Kidney tubule cell (primary cell): ENCODE data around the gene ACADVL.

Experiments
- DNase-seq: peaks from one replicate; pipeline ENCODE4 v3.0.0-alpha.2; 2018; ENCODE audit warnings: low spot score

The ACADVL gene

GRCh38 chr17:7252176-7253043 is 32.7 kb downstream of the ACADVL start, which contains the start of gene ELP5:
TSS of gene ELP5 (plus strand) at chr17:7252215. CDS start at chr17:7252551, 336 bp downstream.
- peak; percentile 94 for DNase-seq

DNA sequence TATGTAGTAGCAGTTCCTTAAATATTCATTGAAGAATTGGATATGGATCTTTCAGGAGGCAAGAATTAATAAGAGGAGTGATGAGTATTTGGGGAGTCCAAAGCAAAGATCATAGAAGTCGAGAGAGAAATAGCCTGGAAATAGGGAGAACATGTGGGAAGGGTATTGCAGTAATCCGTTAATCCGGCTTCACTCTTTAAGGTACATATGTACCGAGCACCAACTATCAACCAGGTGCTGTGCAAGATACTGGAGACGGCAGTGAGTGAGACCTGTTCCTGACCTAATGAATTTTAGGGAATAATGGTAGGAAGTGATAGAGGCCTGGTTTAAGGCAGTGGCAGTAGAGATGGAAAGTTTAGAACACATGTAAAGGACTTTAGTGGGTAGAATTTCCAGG is 33.3 kb downstream of the ACADVL start:
- no peak for DNase-seq

DNA sequence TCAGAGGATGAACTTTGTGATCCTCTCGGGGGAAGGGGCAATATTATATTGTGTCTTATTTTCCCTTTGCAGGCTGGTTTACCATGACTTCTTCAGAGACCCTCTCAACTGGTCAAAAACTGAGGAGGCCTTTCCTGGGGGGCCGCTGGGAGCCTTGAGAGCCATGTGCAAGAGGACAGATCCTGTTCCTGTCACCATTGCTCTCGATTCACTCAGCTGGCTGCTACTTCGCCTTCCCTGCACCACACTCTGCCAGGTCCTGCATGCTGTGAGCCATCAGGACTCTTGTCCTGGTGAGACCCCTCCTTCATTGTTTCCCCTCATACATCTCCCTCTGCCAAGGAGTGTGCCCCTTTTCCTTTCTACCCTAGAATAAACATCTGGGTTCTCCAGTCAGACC is 34.8 kb downstream of the ACADVL start:
- no peak for DNase-seq

DNA sequence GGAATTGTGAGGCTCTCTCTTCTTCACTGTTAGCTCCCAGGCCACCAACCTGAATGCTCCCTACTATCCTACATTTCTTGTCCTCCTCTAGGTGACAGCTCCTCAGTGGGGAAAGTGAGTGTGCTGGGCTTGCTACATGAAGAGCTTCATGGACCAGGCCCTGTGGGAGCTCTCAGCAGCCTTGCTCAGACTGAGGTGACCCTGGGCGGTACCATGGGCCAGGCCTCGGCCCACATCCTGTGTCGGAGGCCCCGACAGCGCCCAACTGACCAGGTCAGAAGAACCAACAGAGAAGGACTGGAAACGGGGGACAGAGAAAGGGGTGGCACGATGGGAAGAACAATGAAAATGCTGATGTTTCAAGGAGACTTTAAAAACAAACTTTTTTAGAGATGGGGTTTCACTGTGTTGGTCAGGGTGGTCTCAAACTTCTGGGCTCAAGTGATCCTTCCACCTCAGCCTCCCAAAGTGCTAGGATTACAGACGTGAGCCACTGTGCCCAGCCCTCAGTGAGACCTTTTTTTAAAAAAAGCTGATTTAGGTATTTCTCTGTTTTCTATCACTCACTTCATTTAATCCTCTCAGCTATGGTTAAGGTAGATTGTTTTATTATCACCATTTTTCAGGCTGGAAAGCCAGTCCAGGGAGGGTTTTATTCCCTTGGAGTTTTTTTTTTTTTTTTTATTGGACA is 37.2 kb downstream of the ACADVL start:
- DNase-seq = no peak

DNA sequence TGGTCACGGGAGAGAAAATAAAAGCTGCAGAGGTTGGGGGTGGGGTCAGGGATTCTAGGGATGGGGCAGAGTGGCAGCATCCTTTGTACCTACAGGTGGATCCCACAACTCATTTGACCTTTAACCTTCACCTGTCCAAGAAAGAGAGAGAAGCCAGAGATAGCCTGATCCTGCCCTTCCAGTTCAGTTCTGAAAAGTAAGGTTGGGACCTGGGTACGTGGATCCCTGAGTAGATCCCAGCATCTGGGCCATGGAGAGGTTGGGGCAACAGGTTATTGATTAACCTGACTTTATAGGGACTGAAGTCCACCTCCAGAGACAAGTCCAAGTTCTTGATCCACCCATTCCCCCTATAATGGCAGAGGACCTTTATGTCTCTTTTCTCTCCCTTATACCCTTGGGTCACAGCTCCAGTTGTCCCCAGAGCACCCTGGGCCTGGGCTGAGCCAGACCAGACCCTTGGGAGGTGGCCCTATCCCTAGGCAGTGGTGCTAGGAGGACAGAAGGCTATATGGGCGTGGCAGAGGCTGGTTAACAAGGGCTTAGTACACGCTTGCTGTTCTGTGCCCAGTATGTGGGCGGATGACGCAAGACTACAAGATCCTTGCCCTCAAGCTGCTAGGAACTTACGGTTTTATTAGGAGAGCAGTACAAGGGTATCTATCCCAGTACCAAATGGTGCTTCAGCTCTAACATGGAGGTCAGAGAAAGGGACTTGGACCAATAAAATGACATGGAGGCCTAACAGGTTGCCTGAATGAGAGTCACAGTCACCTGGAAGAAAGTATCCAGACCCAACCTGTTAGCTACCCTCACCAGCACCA is 39.2 kb downstream of the ACADVL start:
- DNase-seq = no peak

- no peak for DNase-seq
Measured at GRCh38 chr17:7259555-7259889, 39.8 kb downstream of the ACADVL start.

DNA sequence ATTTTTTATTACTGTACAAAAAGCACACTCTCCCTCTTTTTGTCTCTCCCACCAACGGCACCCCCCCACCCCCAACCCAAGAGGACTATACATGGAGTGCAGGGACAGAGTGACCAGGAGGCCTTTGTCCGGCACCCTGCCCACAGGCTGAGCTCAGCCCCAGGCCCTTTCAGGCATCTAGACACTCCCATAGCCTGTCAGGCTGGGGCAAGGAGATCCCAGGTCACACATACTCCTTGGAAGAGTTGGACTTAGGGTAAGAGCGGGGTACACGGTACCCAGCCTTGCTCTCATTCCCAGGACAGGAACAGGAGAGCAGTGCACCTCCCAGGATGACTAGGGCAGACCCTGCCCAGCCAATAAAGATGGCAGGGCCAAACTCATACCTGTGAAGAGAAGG is 40.4 kb downstream of the ACADVL start:
- no peak for DNase-seq

DNA sequence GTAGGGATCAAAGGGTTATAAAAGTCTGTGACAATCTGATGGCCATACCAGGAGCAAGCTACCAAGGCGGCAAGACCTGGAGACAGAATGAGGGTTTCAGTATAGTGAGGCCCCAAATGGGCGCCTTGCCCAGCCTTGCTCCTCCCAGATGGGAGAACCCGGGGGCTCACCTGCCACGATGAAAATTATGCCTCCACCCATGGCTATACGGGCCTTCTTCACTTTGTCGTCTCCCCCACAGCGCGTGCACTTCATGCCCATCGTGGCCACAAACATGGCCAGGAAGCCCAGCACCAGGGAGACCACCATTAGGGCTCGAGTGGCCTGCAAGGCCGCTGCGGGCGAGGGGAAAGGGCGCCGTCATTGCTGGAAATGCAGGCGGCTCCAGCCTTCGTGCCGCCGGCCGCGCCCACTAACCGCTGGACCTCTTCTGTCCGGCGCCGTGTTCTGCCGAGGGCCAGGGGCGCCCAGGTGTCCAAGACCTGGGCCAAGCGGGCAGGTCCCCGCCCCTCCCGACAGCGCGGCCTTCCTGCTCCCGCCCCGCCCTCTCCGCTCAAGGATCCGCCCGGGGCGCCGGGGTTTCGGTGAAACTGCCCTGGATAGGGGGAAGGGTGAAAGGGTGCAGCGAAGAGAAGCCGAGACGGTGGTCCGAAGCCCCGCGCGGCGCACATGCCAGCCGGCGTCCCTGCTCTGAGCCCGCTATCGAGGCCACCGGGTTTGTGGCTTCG is 41.1 kb downstream of the ACADVL start:
- DNase-seq = peak; percentile 75

DNA sequence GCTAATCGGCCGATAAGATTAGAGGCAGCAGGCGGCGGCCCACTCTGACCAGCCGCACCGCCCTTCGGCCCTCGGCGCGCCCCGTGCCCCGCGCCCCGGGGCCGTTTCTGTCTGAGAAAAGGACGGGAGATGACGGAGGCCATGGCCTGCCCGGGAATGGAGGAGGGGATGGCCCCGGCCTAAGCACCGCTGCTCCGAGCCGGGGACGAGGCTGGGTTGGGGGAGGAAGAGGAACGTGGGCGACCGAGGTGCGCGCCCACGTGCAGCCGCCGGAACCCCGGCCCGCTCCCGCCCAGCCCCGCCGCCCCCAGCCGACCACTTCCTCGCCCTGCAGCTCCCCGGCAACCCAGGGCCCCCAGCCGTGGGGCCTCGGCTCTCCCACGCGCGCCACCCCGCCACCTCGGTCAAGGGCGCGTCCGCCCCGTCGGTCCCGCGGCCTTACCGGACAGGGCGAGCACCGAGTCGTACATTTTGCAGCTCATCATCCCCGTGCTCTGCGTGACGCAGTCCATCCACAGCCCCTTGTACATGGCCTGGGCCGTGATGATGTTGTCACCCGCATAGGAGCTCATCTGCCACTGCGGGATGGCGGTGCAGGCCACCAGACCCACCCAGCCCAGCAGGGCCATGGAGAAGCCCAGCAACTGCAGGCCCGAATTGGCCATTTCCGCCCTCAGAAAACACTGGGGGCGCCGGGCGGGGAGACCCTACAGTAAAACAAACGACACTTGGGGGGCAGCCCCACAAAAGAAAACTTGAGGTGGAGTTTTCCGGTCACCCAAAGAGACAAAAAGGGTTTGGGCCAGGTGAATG is 41.8 kb downstream of the ACADVL start:
- peak; percentile 27 for DNase-seq

DNA sequence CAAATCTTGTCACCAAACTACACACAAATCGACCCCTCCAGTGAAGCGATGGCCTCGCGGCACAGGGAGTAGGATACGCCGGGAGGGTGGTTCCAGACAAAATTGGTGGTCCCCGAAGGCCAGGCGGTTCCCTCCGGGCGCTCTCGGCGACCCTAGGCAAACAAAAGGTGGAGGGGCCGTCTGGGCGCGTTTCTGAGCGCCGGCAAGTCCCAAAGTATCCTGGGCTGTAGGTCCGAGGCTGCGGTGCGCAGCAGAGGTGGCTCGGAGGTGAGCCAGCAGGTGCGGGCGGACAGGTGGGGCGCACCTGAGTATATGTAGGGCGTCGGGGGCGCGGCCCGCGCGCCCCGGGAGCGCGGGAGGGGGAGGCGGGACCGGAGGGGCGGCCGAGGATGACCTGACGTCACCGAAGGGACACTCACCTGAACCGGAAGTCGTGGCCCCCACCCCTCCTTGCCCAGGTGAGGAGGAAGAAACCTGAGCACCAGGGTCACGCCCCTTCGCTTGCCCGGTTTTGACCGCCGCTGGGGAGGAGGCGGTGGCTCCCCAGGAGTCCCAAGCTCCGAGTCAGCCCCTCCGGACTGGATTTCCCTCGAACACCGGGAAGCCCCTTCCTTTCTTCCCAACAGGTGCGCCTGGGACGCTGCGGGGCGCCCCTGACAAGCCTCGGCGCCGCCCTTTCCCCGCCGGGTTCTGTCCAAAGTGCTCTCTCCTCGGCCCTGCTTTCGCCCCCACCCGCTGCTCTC is 42.6 kb downstream of the ACADVL start, which contains the start of gene CLDN7:
TSS of gene CLDN7 (minus strand) at position 287 of the 743 bp plus-strand sequence. CDS start 435 bp downstream, outside the sequence.
- DNase-seq = peak; percentile 90

DNA sequence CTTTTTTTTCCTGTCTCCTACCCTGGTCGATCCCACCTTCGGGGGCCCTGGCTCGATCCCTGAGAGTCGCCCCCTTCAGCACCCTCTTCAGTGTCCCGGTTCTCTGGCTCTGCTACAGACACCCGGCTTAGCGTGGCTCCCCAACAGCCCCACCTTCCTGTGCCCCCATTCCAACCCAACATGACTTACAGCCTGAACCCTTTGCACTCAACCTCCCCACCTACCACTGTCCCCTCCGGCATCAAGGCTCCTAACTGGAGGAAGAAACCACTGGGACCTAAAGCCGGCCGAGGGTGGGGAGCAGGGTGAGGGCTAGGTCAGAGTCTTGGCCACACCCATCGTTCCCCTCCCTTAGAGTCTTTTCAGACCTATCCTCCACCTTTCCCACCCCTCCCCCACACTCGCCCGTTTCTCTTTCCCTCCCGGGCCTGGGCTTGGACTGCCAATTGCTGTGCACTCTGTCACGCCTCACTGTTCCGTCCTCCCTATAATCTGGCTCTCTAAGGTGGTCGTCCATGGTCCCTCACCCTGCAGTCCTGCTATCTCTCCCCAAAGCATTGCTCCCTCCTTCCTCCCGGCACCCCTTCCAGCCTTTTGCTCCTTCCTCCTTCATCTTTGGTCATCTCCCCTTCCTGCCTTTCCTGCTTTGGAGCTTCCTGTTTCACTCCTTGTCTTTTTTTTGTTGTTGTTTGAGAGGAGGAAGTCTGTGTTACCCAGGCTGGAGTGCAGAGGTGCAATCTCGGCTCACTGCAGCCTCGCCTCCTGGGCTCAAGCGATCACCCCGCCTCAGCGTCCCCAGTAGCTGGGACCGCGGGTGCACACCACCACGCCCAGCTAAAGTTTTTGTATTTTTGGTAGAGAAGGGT is 43.4 kb downstream of the ACADVL start:
- DNase-seq = peak; percentile 71

DNA sequence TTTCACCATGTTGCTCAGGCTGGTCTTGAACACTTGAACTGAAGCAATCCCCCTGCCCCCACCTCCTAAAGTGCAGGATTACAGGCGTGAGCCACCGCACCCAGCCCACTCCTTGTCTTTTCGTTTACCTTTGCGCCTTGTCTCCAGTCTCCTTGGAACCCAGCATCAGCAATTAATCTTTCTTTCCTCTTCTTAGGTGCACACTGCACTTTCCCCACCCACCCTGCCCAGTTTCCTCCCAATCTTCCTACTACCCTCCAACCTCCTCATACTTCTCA is 44.0 kb downstream of the ACADVL start:
- no peak for DNase-seq

DNA sequence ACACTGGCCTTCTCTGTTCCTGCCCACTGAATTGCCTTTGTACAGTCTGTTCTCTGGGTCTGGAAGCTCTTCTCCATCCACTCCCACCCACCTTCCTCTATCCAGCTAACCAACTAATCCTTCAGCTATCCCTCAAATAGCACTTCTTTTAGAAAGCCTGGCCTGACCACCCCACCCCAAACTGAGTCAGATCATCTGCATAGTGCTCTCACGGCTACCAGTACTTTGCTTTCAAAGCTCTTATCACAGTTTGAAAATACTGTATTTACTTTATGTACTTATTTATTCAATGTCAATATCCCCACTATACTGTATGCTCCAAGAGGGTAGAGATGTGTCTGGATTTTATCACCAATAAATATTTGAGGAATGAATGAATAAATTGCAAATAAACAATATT is 47.0 kb downstream of the ACADVL start:
- DNase-seq = no peak
